ENCODE data around the gene UBE2G1. TPM values are rescaled to one million over a fixed set of nuclear protein-coding genes. Genes with fewer than 3 reads are reported as not detected.

The UBE2G1 gene
- total RNA-seq, 2 experiments from 2014 or later: 58.5 to 58.8 TPM

GRCh38 chr17:4295686-4296085 is 70.8 kb downstream of the UBE2G1 start:
- POLR2A ChIA-PET: interaction anchor here (0.7 kb wide), 1 partner anchor 40 kb away, joined by 3 read pairs; no protein-coding TSS in a partner anchor
- TF ChIP-seq, protein P1, sequence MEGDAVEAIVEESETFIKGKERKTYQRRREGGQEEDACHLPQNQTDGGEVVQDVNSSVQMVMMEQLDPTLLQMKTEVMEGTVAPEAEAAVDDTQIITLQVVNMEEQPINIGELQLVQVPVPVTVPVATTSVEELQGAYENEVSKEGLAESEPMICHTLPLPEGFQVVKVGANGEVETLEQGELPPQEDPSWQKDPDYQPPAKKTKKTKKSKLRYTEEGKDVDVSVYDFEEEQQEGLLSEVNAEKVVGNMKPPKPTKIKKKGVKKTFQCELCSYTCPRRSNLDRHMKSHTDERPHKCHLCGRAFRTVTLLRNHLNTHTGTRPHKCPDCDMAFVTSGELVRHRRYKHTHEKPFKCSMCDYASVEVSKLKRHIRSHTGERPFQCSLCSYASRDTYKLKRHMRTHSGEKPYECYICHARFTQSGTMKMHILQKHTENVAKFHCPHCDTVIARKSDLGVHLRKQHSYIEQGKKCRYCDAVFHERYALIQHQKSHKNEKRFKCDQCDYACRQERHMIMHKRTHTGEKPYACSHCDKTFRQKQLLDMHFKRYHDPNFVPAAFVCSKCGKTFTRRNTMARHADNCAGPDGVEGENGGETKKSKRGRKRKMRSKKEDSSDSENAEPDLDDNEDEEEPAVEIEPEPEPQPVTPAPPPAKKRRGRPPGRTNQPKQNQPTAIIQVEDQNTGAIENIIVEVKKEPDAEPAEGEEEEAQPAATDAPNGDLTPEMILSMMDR (IDR thresholded peaks at IDR 0.05): no peak
- H3K27me3 ChIP-seq (ENCODE audit: control insufficient read depth in 1 of 2, insufficient read depth in 2 of 2, low read length in 2 of 2): no peaks in the 10 kb centered on the region
- Mint-ChIP-seq H3K4me3 (no peak overlapping the region), H3K9me3 (no peaks in the 10 kb centered on the region), H3K27me3 (no peaks in the 10 kb centered on the region), H3K4me1 (ENCODE audit: low read depth) (peaks cover 16% of the 10 kb centered on the region), H3K36me3 (ENCODE audit: low read depth) (peaks cover 71% of the 10 kb centered on the region), H3K27ac (no peak overlapping the region)
- no peaks in the 10 kb centered on the region for H3K4me1 ChIP-seq (ENCODE audit: insufficient read depth, low read length)
- H3K9me3 ChIP-seq (ENCODE audit: control insufficient read depth in 1 of 2, insufficient read depth in 1 of 2, low read length in 2 of 2): no peaks in the 10 kb centered on the region
- DNase-seq (no peak), ATAC-seq (ENCODE audit: poor library complexity) (no peak)
- peaks cover 23% of the 10 kb centered on the region for H3K36me3 ChIP-seq (ENCODE audit: insufficient read depth, low read length)
- no peak overlapping the region for H3K27ac ChIP-seq (ENCODE audit: low read depth in 1 of 2, low read length in 2 of 2)
- intact Hi-C loops (cut with DNase I, micrococcal nuclease): no loop called here
- no peak overlapping the region for H3K4me3 ChIP-seq (ENCODE audit: low read length)
- CTCF ChIA-PET: interaction anchor here (1.0 kb wide), 1 partner anchor 9 kb away, joined by 3 read pairs; no protein-coding TSS in a partner anchor

DNA sequence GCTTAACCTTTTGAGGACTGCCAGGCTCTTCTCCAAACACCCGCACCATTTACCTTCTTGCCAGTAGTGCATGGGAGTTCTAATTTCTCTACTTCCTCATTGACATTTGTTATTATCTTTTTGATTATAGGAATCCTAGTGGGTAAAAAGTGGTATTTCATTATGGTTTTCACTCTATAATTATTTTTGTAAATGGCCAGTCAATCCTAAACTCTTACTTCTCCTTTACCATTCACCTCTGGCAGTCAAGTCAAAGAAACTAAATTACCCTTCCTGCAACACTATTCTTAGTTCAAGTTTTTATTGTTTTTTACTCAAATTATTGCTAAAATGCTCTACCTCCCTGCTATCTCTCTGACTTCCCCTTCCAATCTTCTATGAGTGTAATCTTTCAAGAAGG is 72.9 kb downstream of the UBE2G1 start:
- CTCF ChIA-PET: no interaction called here
- intact Hi-C loops (cut with DNase I, micrococcal nuclease): no loop called here
- Mint-ChIP-seq H3K4me1 (ENCODE audit: low read depth) (peaks cover 16% of the 10 kb centered on the region), H3K9me3 (no peaks in the 10 kb centered on the region), H3K27me3 (no peaks in the 10 kb centered on the region), H3K27ac (no peak overlapping the region), H3K36me3 (ENCODE audit: low read depth) (peaks cover 75% of the 10 kb centered on the region), H3K4me3 (no peak overlapping the region)
- ATAC-seq (ENCODE audit: poor library complexity): no peak
- H3K27ac ChIP-seq (ENCODE audit: low read depth in 1 of 2, low read length in 2 of 2): no peak overlapping the region
- H3K9me3 ChIP-seq (ENCODE audit: control insufficient read depth in 1 of 2, insufficient read depth in 1 of 2, low read length in 2 of 2): no peaks in the 10 kb centered on the region
- H3K27me3 ChIP-seq (ENCODE audit: control insufficient read depth in 1 of 2, insufficient read depth in 2 of 2, low read length in 2 of 2): no peaks in the 10 kb centered on the region
- peaks cover 39% of the 10 kb centered on the region for H3K36me3 ChIP-seq (ENCODE audit: insufficient read depth, low read length)
- TF ChIP-seq, protein P1 (IDR thresholded peaks at IDR 0.05): no peak
- no peak for DNase-seq
- no peak overlapping the region for H3K4me3 ChIP-seq (ENCODE audit: low read length)
- H3K4me1 ChIP-seq (ENCODE audit: insufficient read depth, low read length): no peaks in the 10 kb centered on the region
- POLR2A ChIA-PET: no interaction called here

- H3K27ac ChIP-seq (ENCODE audit: low read depth in 1 of 2, low read length in 2 of 2): no peak overlapping the region
- H3K4me3 ChIP-seq (ENCODE audit: low read length): no peak overlapping the region
- no peak overlapping the region for H3K4me3 Mint-ChIP-seq
- no peaks in the 10 kb centered on the region for H3K9me3 ChIP-seq (ENCODE audit: control insufficient read depth in 1 of 2, insufficient read depth in 1 of 2, low read length in 2 of 2)
- H3K4me1 Mint-ChIP-seq (ENCODE audit: low read depth): no peaks in the 10 kb centered on the region
- H3K4me1 ChIP-seq (ENCODE audit: insufficient read depth, low read length): no peaks in the 10 kb centered on the region
- no peaks in the 10 kb centered on the region for H3K9me3 Mint-ChIP-seq
- no peaks in the 10 kb centered on the region for H3K27me3 ChIP-seq (ENCODE audit: control insufficient read depth in 1 of 2, insufficient read depth in 2 of 2, low read length in 2 of 2)
- H3K36me3 Mint-ChIP-seq (ENCODE audit: low read depth): peaks cover 72% of the 10 kb centered on the region
- ChIA-PET POLR2A (interaction anchor here (0.5 kb wide), 1 partner anchor 10 kb away, joined by 3 read pairs; no protein-coding TSS in a partner anchor), CTCF (no interaction called here)
- ATAC-seq (ENCODE audit: poor library complexity) (no peak), DNase-seq (no peak)
- TF ChIP-seq, protein P1 (IDR thresholded peaks at IDR 0.05): no peak
- H3K27ac Mint-ChIP-seq: no peak overlapping the region
- no peaks in the 10 kb centered on the region for H3K27me3 Mint-ChIP-seq
- intact Hi-C loops (cut with DNase I, micrococcal nuclease): no loop called here
- H3K36me3 ChIP-seq (ENCODE audit: insufficient read depth, low read length): peaks cover 48% of the 10 kb centered on the region
These were observed 78.8 kb downstream of the UBE2G1 start for GRCh38 chr17:4287710-4288109.

Measured in CD4-positive, alpha-beta T cell (primary cell).